Amniotic epithelial cell (primary cell): Measurements from ENCODE around the gene ARHGEF11.

Experiments used
- DNase-seq: peaks from one replicate; pipeline ENCODE4 v3.0.0-alpha.2; 2010; ENCODE audit warnings: low read depth

Gene ARHGEF11

DNA sequence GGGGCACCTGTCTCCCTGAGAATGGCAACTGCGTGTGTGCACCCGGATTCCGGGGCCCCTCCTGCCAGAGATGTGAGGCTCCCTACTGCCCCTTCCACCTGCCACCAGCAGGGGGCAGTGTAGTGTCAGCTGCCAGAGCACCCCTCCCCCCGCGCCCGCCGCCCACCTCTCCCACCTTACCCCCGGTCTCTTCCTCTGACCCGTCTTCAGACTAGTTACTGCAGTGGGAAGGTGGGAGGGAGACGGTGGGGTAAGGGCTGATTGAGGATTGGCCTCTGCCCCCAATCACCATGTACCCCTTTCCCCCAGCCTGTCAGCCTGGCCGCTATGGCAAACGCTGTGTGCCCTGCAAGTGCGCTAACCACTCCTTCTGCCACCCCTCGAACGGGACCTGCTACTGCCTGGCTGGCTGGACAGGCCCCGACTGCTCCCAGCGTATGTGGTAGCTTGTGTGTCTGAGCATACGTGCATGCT is 135.2 kb downstream of the ARHGEF11 start:
- DNase-seq = no peak

GRCh38 chr1:156909671-156910070 is 135.9 kb downstream of the ARHGEF11 start:
- no peak for DNase-seq

DNA sequence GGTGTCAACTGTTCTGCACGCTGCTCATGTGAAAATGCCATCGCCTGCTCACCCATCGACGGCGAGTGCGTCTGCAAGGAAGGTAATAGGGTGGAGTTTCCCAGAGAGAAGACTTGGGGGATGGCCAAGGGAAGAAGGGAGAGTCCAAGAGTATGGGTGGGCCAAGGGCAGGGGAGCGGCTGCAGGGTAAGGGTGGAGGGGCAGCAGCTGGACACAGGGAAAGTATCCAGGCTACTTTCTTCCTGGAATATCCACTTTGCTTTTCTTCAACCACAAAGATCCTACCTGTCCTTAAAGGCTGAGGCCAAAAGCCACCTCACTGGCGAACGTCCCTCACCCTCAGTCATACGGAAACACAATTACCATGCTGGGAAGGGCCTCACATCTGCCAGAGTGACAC is 136.6 kb downstream of the ARHGEF11 start:
- no peak for DNase-seq

DNA sequence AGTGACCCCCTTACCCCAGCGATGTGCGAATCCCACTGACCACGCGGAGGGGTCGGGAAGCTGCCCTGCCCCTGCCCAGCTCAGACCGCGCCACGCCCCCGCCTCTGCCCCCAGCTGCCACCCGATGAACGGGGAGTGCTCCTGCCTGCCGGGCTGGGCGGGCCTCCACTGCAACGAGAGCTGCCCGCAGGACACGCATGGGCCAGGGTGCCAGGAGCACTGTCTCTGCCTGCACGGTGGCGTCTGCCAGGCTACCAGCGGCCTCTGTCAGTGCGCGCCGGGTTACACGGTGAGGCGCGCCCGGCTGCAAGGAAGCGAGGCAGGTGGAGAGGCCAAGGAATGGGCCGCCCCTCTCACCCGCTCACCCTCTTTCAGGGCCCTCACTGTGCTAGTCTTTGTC is 137.0 kb downstream of the ARHGEF11 start:
- DNase-seq = no peak

- DNase-seq = no peak
Measured at GRCh38 chr1:156906206-156906906, 139.2 kb downstream of the ARHGEF11 start.

- DNase-seq = no peak
Measured at GRCh38 chr1:156905651-156906050, 139.9 kb downstream of the ARHGEF11 start.

- no peak for DNase-seq
Measured at GRCh38 chr1:156905176-156905575, 140.4 kb downstream of the ARHGEF11 start.

DNA sequence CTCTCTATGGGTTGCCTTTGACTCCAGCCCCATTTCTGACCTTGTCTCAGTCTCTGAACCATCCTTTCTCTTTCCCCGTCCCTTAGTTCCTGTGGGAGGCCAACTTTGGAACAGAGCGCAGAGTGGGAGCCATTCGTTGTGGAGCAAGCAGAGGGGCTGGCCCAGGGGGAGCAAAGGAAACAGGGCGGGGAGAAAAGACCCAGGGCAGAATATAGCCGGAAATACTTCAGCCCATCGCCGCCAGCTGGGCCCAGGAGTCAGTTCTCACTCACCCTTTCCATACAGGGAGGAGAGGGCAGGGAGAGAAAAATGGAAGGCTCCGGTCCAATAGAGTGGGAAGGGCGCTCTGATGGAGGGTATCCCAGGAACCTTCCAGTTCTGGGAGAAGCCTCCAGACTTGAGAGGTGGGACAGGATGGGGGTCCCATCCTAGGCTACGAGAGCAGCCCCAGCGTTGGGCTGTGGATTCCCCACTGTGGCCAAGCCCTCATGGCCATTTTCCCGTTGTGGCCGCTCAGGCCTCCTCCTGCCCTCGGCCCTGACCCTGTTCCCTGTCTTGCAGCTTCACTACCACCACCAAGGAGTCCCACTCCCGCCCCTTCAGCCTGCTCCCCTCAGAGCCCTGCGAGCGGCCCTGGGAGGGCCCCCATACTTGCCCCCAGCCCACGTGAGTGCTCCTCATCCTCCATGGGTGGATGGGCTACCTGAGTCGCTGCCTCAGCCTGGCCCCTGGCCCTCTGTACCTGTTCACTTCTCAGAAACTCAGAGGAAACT is 141.2 kb downstream of the ARHGEF11 start:
- DNase-seq = no peak

DNA sequence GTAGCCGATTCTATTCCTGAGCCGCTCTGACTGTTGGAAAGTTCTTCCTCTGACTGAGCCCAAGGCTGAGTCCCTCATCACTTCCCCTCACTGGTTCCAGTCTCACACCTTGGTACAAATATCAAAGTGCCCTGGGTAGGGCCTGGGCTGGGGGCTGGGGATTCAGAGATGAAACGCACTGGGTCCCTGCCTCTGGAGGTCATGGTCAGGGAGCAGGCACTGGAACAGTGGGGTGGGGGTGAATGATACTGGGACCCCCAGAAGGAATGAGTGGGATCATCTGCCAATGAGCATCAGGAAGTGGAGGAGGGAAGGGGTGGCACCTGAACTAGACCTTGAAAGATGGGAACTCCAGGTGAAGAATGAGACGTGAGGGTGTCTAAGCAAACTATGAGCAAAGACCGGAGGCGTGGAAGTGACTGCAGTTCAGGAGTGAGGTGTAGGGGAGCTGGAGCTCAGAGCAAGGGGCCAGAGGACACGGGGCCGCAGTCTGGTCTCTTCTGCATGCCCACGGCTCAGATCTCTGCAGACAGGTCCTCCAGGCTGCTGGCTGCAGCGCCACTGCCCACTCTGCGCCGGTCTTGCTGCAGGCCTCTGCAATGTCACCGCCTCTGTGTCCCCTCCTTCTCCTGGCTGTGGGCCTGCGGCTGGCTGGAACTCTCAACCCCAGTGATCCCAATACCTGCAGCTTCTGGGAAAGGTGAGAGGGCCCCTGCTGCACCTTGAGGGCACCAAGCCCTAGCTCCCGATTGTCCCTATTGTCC is 142.0 kb downstream of the ARHGEF11 start:
- DNase-seq = no peak

DNA sequence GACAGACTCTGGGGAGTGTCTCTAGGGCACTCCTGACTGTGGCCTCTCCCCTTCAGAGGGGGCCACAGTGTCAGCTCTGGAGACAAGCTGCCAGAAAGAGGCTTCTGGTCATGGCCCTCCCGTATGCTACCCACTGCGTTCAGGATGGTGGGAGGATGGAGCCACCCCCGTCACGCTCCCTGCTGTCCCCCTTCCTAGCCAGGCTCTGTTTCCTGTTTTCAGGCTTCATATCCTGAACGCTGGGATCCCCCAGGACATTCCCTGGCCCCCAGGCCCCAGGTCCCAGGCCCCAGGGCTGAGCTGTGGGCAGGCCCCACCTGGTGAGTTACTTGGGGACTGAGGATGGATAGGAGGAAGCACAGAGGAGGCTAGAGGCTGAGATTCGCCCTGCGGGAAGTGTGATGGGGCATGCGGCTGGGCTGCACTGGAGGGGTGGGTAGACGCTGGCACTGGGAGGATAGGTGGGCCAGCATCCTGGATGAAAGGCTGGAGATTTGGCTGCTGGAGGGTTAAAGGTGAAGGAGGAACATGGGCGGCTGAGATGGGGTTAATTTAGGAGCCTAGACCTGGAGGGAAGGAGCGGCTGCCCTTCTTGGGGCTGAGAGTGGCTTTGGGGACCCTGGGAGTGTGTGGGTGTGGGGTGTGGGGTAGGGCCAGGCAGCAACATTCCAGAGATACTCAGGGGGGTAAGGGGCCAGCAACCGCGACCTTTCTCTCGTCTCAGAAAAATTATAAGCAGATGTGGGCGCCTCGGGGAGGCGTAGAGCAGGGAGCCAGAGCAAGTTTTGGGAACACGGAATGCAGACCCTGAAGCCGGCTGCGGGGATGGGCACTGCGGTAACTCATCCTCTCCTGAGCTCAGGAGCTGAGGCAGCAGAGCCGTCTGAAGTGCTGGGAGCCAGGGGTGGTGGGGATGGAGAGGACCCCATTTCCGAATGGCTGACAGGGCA is 143.3 kb downstream of the ARHGEF11 start:
- no peak for DNase-seq

DNA sequence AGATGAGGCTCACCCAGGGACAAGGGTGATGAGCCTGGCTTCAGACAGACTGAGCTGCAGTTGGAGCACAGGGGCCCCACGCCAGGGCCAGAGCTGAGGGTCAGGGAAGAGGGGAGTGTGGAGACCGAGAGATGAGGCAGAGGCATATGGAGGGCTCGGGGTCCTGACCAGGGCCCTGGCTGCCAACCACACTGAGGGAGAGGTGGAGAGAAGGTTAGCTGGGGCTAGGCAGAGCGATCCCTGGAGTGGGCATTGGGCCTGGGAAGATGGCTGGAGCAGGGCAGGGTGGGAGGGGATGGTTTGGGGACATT is 144.0 kb downstream of the ARHGEF11 start:
- no peak for DNase-seq

DNA sequence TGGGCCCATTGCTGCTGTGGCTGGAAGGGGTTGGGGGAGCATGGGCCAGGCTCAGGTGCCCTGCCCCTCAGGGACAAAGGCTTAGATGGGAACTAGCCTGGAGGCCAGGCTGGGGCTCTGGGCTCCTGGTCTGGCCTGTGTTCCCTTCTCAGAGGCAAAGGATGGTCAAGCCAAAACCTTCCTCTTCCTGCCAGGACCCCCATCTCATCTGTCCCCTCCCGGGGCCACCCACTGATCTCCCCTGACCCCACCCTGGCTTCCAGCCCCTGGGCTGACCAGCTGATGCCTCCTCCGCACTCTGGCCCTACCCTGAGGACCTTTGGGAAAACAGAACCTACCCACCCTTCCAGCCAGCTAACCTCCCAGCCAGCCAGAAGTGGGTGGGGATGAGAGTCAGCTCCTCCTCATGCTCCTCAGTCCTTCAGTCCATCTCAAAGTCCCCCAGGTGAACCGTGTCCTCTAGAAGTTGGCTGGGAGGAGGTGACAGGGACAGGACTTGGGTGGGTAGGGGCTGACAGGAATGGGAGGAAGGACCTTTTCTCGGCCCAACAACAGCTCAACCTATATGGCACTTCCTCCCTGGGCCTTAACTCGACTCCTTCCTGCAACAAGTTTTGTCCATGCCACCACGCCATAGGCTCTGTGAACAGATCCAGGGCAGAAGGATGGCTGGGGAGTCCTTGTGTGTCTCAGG is 144.5 kb downstream of the ARHGEF11 start:
- no peak for DNase-seq

GRCh38 chr1:156899956-156900718 is 145.4 kb downstream of the ARHGEF11 start:
- DNase-seq = peak; percentile 72

DNA sequence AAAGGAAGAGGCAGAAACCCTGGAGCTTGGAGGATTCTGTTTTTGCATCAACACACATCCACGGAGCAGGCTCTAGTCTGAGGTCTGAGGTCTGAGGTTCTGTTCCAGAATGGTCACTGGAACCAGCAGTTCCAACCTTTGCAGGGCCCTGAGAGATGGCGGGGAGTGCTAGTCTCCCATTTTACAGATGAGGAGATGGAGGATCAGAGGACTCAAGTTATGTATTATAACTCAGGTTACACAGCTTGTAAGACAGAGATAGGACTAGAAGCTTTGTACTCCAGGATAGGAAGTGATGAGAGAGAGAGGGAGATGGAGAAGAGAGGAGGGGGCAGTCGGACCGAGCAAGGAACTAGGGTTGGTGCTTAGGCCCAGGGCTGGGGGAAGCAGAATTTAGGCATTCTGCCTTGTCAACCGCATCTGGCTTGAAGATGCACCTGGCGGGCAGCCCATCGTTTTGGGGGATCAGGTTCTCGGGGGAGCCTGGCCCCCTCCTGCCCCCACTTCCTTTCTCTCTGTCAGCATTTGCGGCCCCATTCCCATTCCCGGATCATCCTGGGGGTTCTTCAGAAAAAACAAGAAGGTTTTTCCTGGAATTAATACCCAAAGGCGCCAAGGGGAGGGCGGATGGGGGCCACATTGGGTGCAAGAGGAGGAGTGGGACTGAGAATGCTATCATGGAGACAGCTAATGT is 146.4 kb downstream of the ARHGEF11 start:
- DNase-seq = no peak

GRCh38 chr1:156898161-156898566 is 147.4 kb downstream of the ARHGEF11 start:
- peak; percentile 54 for DNase-seq

GRCh38 chr1:156897078-156897825 is 148.3 kb downstream of the ARHGEF11 start:
- peak; percentile 53 for DNase-seq

GRCh38 chr1:156896490-156897033 is 149.0 kb downstream of the ARHGEF11 start:
- DNase-seq = peak; percentile 94

- no peak for DNase-seq
Measured at GRCh38 chr1:156895927-156896326, 149.6 kb downstream of the ARHGEF11 start.

GRCh38 chr1:156895455-156895812 is 150.1 kb downstream of the ARHGEF11 start:
- DNase-seq = peak; percentile 32
